ENCODE measurements around the gene EPC2. TPM values are rescaled to one million over a fixed set of nuclear protein-coding genes. Genes with fewer than 3 reads are reported as not detected.
"Not testable (repeated sequence)": the region's sequence is repeated elsewhere in the genome, so short reads cannot be mapped to it uniquely, and the experiment has no call there.

The EPC2 gene
- total RNA-seq, 2 experiments from 2014 or later = 16.7 to 16.9 TPM

GRCh38 chr2:148742373-148742772 is 97.8 kb downstream of the EPC2 start:
- ChIA-PET POLR2A (no interaction called here), CTCF (no interaction called here)
- H3K27me3 Mint-ChIP-seq = no peaks in the 10 kb centered on the region
- intact Hi-C loops (cut with micrococcal nuclease) = no loop called here
- no peaks in the 10 kb centered on the region for H3K9me3 Mint-ChIP-seq
- H3K4me1 Mint-ChIP-seq (ENCODE audit: low read depth) = peaks cover 42% of the 10 kb centered on the region
- H3K27ac Mint-ChIP-seq = no peak overlapping the region
- peaks cover 11% of the 10 kb centered on the region for H3K36me3 Mint-ChIP-seq
- H3K4me3 Mint-ChIP-seq = no peak overlapping the region
- no peak for DNase-seq

DNA sequence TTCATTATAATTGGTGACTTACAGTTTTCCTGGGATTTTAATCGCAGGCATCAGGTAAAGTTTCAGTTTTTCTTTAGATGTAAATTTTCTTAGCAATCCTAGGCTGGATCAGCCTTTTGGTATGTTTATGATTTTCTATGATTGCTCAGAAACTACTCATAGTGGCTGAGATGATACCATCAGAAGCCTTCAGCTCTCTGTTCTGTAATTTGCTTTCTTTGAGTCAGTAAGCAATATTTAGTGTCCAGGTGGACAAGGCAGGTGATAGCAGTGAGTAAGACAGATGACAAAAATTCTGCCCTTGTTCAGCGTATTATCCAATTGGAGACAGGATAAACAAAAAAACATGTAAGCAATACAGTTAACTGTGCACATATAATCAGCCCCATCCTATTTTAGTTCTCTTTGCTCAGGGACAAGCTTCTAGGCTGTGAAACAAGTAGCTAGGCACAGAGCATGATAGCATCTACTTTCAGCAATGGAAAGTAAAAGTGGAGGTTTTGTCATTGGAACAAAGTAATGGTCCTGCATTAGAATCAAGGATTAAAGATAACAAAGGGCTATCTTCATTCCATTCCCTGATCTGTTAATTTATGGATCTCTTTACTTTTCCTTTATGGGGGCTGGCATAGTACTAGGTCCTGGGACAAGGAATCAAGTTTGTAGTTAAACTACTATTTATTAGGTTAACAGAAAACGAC is 100.8 kb downstream of the EPC2 start:
- Mint-ChIP-seq H3K27me3 (no peaks in the 10 kb centered on the region), H3K36me3 (peaks cover 12% of the 10 kb centered on the region), H3K4me3 (no peak overlapping the region), H3K4me1 (ENCODE audit: low read depth) (peaks cover 26% of the 10 kb centered on the region), H3K27ac (no peak overlapping the region), H3K9me3 (no peaks in the 10 kb centered on the region)
- ChIA-PET CTCF (no interaction called here), POLR2A (no interaction called here)
- intact Hi-C loops (cut with micrococcal nuclease) = no loop called here
- DNase-seq = no peak

GRCh38 chr2:148746973-148747372 is 102.4 kb downstream of the EPC2 start:
- Mint-ChIP-seq H3K36me3 (peaks cover 12% of the 10 kb centered on the region), H3K4me3 (no peak overlapping the region), H3K27me3 (no peaks in the 10 kb centered on the region), H3K9me3 (no peaks in the 10 kb centered on the region), H3K27ac (no peak overlapping the region), H3K4me1 (ENCODE audit: low read depth) (peaks cover 27% of the 10 kb centered on the region)
- ChIA-PET POLR2A (no interaction called here), CTCF (no interaction called here)
- intact Hi-C loops (cut with micrococcal nuclease) = no loop called here
- DNase-seq = no peak

DNA sequence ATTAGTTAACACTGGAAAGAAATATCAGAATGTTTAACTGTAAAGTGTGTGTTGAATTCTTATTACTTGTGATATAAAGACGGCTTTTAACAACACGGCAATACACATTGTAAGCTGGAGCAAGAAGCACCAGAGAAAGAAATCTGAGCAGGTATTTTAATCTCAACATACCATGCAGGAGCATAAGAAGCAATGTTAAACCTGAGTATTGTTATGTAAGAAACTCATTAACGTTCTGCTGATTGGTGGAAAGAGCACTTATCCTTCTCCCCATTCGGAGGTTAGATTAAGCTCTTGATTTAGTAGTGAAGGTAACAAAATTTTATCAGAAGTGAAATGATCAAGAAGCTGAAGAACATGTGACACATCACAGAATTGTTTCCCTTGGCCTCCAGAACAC is 107.4 kb downstream of the EPC2 start:
- ChIA-PET POLR2A (no interaction called here), CTCF (no interaction called here)
- Mint-ChIP-seq H3K4me3 (no peak overlapping the region), H3K27ac (no peak overlapping the region), H3K9me3 (no peaks in the 10 kb centered on the region), H3K4me1 (ENCODE audit: low read depth) (peaks cover 26% of the 10 kb centered on the region), H3K36me3 (peaks cover 14% of the 10 kb centered on the region), H3K27me3 (no peaks in the 10 kb centered on the region)
- DNase-seq = no peak
- intact Hi-C loops (cut with micrococcal nuclease) = no loop called here

DNA sequence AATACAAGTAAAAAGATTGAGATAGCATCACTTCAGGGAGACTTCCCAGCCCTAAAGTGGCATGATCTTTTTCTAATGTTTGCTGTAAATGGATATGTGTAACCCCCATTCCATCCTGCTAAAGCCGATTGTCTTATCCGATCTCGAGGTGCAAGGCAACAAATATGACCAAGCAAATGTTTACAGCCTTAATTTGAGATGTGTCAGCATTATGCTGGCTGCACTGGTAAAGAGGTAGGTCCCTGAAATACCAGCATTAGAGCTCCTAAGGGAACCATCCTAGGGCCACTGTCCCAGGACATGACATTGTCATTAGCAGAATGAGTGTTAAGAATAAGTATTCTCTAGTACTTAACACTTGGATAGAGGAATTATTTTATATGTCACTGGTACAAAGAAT is 108.4 kb downstream of the EPC2 start:
- Mint-ChIP-seq H3K27ac (no peak overlapping the region), H3K4me3 (no peak overlapping the region), H3K9me3 (no peaks in the 10 kb centered on the region), H3K27me3 (no peaks in the 10 kb centered on the region), H3K36me3 (peaks cover 14% of the 10 kb centered on the region), H3K4me1 (ENCODE audit: low read depth) (peaks cover 26% of the 10 kb centered on the region)
- CTCF ChIA-PET = no interaction called here
- intact Hi-C loops (cut with micrococcal nuclease) = no loop called here
- no peak for DNase-seq
- POLR2A ChIA-PET = no interaction called here

DNA sequence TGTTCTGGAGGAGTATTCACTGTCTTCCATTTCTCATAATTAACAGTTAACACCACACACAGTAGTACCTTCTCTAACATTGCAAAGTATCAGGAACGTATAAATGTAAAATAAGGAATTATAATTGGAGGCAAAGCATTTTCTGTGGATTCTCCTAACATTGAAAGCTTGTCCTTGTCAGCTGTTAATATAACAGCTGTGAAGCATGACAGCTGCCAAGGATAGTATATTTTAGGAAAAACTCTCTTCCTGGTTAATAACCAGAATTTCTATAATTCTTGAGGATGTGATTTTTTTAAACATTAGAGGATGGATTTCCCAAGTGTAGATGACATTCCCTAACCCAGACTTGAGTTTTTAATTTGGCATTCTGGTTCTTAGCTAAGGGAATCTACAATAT is 110.3 kb downstream of the EPC2 start:
- Mint-ChIP-seq H3K27me3 (no peaks in the 10 kb centered on the region), H3K36me3 (peaks cover 12% of the 10 kb centered on the region), H3K27ac (no peak overlapping the region), H3K9me3 (no peaks in the 10 kb centered on the region), H3K4me1 (ENCODE audit: low read depth) (peaks cover 30% of the 10 kb centered on the region), H3K4me3 (no peak overlapping the region)
- intact Hi-C loops (cut with micrococcal nuclease) = no loop called here
- POLR2A ChIA-PET = no interaction called here
- CTCF ChIA-PET = no interaction called here
- DNase-seq = no peak

DNA sequence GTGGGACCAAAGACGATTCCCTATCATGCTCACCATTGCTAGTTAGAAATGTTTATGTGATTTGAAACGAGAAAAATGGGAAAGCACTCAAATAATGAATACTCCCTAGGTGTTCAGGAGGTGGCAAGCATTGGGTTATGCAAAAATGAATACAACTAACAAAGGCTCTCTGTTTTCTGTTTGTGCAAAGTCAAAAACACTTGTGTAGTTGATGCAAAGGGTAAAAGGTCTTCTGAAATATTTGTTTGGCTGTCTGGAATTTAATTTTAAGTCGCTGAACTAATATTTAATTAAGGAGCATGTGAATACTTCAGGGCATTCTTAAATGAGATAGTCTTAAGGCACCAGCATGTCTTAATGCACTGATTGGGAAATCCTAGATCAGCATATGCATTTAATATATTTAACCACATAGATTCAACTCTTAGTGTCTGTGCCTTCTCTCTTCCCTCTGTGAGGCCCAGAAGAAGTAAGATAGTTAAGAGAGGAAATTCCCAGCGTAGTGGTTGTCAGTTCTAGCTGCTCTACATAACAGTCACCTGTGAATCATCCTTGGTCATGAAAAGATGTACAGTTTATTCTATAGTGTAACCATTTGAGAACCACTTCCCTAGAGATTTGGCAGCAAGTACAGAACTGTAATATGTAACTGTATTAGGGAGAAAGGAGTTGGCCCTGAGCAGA is 111.9 kb downstream of the EPC2 start:
- peaks cover 12% of the 10 kb centered on the region for H3K36me3 Mint-ChIP-seq

GRCh38 chr2:148764815-148765214 is 120.3 kb downstream of the EPC2 start:
- CTCF ChIA-PET = no interaction called here
- intact Hi-C loops (cut with micrococcal nuclease) = no loop called here
- Mint-ChIP-seq H3K9me3 (no peaks in the 10 kb centered on the region), H3K27me3 (no peaks in the 10 kb centered on the region), H3K4me1 (ENCODE audit: low read depth) (peaks cover 26% of the 10 kb centered on the region), H3K4me3 (no peak overlapping the region), H3K27ac (no peak overlapping the region), H3K36me3 (peaks cover 22% of the 10 kb centered on the region)
- POLR2A ChIA-PET = no interaction called here
- DNase-seq = no peak

More for the DNA sequence above, 111.9 kb downstream of the EPC2 start:
- CTCF ChIA-PET = no interaction called here
- Mint-ChIP-seq H3K4me3 (no peak overlapping the region), H3K27me3 (no peaks in the 10 kb centered on the region), H3K9me3 (no peaks in the 10 kb centered on the region), H3K27ac (no peak overlapping the region), H3K4me1 (ENCODE audit: low read depth) (peaks cover 25% of the 10 kb centered on the region)
- POLR2A ChIA-PET = no interaction called here
- DNase-seq = no peak
- intact Hi-C loops (cut with micrococcal nuclease) = no loop called here

DNA sequence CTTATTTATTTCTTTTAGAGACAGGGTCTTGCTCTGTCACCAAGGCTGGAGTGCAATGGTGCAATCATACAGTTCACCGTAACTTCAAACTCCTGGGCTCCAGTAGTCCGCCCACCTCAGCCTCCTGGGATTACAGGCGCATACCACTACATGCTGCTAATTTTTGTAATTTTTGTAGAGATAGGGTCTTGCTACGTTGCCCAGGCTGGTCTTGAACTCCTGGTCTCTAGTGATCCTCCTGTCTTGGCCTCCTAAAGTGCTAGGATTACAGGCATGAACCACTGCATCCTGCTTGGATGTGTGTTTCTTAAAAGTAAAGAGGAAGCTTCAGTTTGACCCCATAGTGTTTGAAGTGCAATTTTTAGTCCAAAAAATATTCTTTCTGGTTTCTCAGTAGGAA is 125.5 kb downstream of the EPC2 start:
- ChIA-PET POLR2A (no interaction called here), CTCF (no interaction called here)
- no peak overlapping the region for H3K27ac Mint-ChIP-seq

GRCh38 chr2:148781544-148781943 is 137.0 kb downstream of the EPC2 start:
- CTCF ChIA-PET = no interaction called here
- H3K9me3 Mint-ChIP-seq = no peaks in the 10 kb centered on the region
- no peak for DNase-seq
- no peaks in the 10 kb centered on the region for H3K27me3 Mint-ChIP-seq
- peaks cover under 1% of the 10 kb centered on the region for H3K4me1 Mint-ChIP-seq (ENCODE audit: low read depth)
- POLR2A ChIA-PET = no interaction called here
- H3K36me3 Mint-ChIP-seq = peaks cover 35% of the 10 kb centered on the region
- intact Hi-C loops (cut with micrococcal nuclease) = no loop called here
- H3K4me3 Mint-ChIP-seq = no peak overlapping the region
- no peak overlapping the region for H3K27ac Mint-ChIP-seq

More for the DNA sequence above, 125.5 kb downstream of the EPC2 start:
- no peak for DNase-seq
- intact Hi-C loops (cut with micrococcal nuclease) = no loop called here
- peaks cover 4% of the 10 kb centered on the region for H3K4me1 Mint-ChIP-seq (ENCODE audit: low read depth)
- peaks cover 24% of the 10 kb centered on the region for H3K36me3 Mint-ChIP-seq
- no peak overlapping the region for H3K4me3 Mint-ChIP-seq
- no peaks in the 10 kb centered on the region for H3K9me3 Mint-ChIP-seq
- no peaks in the 10 kb centered on the region for H3K27me3 Mint-ChIP-seq

GRCh38 chr2:148789059-148789458 is 144.5 kb downstream of the EPC2 start:
- CTCF ChIA-PET = no interaction called here
- intact Hi-C loops (cut with micrococcal nuclease) = no loop called here

DNA sequence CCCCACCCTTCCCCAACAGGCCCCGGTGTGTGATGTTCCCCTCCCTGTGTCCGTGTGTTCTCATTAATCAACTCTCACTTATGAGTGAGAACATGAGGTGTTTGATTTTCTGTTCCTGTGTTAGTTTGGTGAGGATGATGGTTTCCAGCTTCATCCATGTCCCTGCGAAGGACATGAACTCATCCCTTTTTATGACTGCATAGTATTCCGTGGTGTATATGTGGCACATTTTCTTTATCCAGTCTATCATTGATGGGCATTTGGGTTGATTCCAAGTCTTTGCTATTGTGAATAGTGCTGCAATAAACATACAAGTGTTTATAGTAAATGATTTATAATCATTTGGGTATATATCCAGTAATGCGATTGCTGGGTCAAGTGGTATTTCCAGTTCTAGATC is 145.6 kb downstream of the EPC2 start:
- peaks cover 18% of the 10 kb centered on the region for H3K36me3 Mint-ChIP-seq
- H3K9me3 Mint-ChIP-seq; H3K27ac Mint-ChIP-seq; POLR2A ChIA-PET; H3K4me3 Mint-ChIP-seq; DNase-seq; H3K27me3 Mint-ChIP-seq; H3K4me1 Mint-ChIP-seq (ENCODE audit: low read depth); intact Hi-C loops (cut with micrococcal nuclease); CTCF ChIA-PET: not testable (repeated sequence)

More at GRCh38 chr2:148789059-148789458, 144.5 kb downstream of the EPC2 start:
- Mint-ChIP-seq H3K27ac (no peak overlapping the region), H3K4me1 (ENCODE audit: low read depth) (no peaks in the 10 kb centered on the region), H3K36me3 (peaks cover 28% of the 10 kb centered on the region), H3K27me3 (no peaks in the 10 kb centered on the region), H3K9me3 (peaks cover 5% of the 10 kb centered on the region), H3K4me3 (no peak overlapping the region)
- DNase-seq = no peak
- POLR2A ChIA-PET = no interaction called here

DNA sequence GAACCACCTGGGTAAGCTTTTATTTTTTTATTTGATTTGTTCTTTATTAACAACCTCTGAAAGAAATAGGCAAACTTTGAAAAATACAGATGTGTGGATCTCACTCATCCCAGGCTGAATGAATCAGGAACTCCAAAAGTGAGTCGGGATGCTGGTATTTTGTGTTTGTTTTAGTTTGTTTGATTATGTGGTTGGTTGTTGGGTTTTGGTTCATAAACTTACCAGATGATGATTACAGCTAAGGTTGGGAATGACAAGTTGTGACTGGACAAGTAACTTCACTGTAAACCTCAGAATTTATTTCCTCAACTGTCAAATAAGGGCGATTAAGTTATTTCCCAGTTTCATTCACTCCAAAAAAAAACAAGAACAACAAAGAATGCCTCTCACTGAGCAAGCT is 150.0 kb downstream of the EPC2 start:
- Mint-ChIP-seq H3K27ac (no peak overlapping the region), H3K9me3 (peaks cover 5% of the 10 kb centered on the region), H3K27me3 (no peaks in the 10 kb centered on the region), H3K4me3 (no peak overlapping the region), H3K4me1 (ENCODE audit: low read depth) (no peaks in the 10 kb centered on the region), H3K36me3 (peaks cover 2% of the 10 kb centered on the region)
- CTCF ChIA-PET = no interaction called here
- DNase-seq = no peak
- intact Hi-C loops (cut with micrococcal nuclease) = no loop called here
- POLR2A ChIA-PET = no interaction called here

Measured in activated CD4-positive, alpha-beta memory T cell treated with anti-CD3 and anti-CD28 coated beads for 36 hours (primary cell).